ENCODE data around the gene MAPK8.

- no peak for TF ChIP-seq E2F6 (IDR thresholded peaks at IDR 0.05; ENCODE audit: borderline replicate concordance, low read depth)
- TF ChIP-seq, protein P1, sequence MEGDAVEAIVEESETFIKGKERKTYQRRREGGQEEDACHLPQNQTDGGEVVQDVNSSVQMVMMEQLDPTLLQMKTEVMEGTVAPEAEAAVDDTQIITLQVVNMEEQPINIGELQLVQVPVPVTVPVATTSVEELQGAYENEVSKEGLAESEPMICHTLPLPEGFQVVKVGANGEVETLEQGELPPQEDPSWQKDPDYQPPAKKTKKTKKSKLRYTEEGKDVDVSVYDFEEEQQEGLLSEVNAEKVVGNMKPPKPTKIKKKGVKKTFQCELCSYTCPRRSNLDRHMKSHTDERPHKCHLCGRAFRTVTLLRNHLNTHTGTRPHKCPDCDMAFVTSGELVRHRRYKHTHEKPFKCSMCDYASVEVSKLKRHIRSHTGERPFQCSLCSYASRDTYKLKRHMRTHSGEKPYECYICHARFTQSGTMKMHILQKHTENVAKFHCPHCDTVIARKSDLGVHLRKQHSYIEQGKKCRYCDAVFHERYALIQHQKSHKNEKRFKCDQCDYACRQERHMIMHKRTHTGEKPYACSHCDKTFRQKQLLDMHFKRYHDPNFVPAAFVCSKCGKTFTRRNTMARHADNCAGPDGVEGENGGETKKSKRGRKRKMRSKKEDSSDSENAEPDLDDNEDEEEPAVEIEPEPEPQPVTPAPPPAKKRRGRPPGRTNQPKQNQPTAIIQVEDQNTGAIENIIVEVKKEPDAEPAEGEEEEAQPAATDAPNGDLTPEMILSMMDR (IDR thresholded peaks at IDR 0.05), result no peak
- no peak for TF ChIP-seq ESRRA (IDR thresholded peaks at IDR 0.05; ENCODE audit: borderline replicate concordance, low read length)
- no peak for TF ChIP-seq RFX5 (IDR thresholded peaks at IDR 0.05)
- TF ChIP-seq ZC3H11A (IDR thresholded peaks at IDR 0.05), result no peak
- TF ChIP-seq JUN (IDR thresholded peaks at IDR 0.05), result no peak
- TF ChIP-seq, protein P2, sequence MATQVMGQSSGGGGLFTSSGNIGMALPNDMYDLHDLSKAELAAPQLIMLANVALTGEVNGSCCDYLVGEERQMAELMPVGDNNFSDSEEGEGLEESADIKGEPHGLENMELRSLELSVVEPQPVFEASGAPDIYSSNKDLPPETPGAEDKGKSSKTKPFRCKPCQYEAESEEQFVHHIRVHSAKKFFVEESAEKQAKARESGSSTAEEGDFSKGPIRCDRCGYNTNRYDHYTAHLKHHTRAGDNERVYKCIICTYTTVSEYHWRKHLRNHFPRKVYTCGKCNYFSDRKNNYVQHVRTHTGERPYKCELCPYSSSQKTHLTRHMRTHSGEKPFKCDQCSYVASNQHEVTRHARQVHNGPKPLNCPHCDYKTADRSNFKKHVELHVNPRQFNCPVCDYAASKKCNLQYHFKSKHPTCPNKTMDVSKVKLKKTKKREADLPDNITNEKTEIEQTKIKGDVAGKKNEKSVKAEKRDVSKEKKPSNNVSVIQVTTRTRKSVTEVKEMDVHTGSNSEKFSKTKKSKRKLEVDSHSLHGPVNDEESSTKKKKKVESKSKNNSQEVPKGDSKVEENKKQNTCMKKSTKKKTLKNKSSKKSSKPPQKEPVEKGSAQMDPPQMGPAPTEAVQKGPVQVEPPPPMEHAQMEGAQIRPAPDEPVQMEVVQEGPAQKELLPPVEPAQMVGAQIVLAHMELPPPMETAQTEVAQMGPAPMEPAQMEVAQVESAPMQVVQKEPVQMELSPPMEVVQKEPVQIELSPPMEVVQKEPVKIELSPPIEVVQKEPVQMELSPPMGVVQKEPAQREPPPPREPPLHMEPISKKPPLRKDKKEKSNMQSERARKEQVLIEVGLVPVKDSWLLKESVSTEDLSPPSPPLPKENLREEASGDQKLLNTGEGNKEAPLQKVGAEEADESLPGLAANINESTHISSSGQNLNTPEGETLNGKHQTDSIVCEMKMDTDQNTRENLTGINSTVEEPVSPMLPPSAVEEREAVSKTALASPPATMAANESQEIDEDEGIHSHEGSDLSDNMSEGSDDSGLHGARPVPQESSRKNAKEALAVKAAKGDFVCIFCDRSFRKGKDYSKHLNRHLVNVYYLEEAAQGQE (IDR thresholded peaks at IDR 0.05), result no peak
- TF ChIP-seq RCOR1 (IDR thresholded peaks at IDR 0.05; ENCODE audit: low read depth, low read length), result no peak
- TF ChIP-seq POLR2A (IDR thresholded peaks at IDR 0.05; ENCODE audit: low read length), result no peak
These were observed 105.6 kb downstream of the MAPK8 start for GRCh38 chr10:48412081-48412480.

Measured in A549 (cell line).